CD4-positive, alpha-beta T cell (primary cell): ENCODE measurements around the gene KCNQ1. TPM values are rescaled to one million over a fixed set of nuclear protein-coding genes. Genes with fewer than 3 reads are reported as not detected.

Source experiments
- ATAC-seq: fragments of 200-7000 bp; cut with Tn5 transposase; one replicate; pipeline ENCODE4 v1.10.0; 2022; ENCODE audit warnings: mild to moderate bottlenecking; ENCODE audit not compliant: poor library complexity
- CTCF ChIA-PET: fragments of 350-600 bp; sonication (Branson Sonifier 250); formaldehyde crosslinking; loops from one replicate; lab custom pipeline; 2021; ENCODE audit warnings: antibody characterized with exemption, inconsistent platforms; lab: Charles Lee
- POLR2A ChIA-PET: fragments of 350-600 bp; sonication (Branson Sonifier 250); formaldehyde crosslinking; loops from one replicate; lab custom pipeline; 2021; ENCODE audit warnings: antibody characterized with exemption, inconsistent platforms; lab: Charles Lee
- DNase-seq, 14 experiments: peaks; one replicate each; pipeline ENCODE4 v3.0.0-alpha.2; 2013 to 2020; ENCODE audit warnings: mixed read lengths in 2 of 14
- H3K27ac ChIP-seq, 2 donors: one replicate each; pipeline versions ENCODE4 v1.5.1 to v1.7.0; 2013; ENCODE audit warnings: low read length in 2 of 2, low read depth in 1 of 2, mild to moderate bottlenecking in 1 of 2
- H3K27me3 ChIP-seq, 2 experiments: 1 replicate in 1 of 2; 2 replicates in 1 of 2; pipeline versions ENCODE4 v1.6.1 to v1.7.0; 2013; ENCODE audit warnings: low read length in 2 of 2, control low read depth in 1 of 2, mild to moderate bottlenecking in 1 of 2, moderate library complexity in 1 of 2; ENCODE audit not compliant: insufficient read depth in 2 of 2, control insufficient read depth in 1 of 2
- H3K36me3 ChIP-seq: one replicate; pipeline ENCODE4 v1.6.1; 2013; ENCODE audit warnings: low read length, control low read depth; ENCODE audit not compliant: insufficient read depth
- H3K4me1 ChIP-seq: one replicate; pipeline ENCODE4 v1.6.1; 2013; ENCODE audit warnings: low read length, control low read depth; ENCODE audit not compliant: insufficient read depth
- H3K4me3 ChIP-seq: one replicate; pipeline ENCODE4 v1.5.1; 2013; ENCODE audit warnings: mild to moderate bottlenecking, low read length, moderate library complexity
- H3K9me3 ChIP-seq, 2 experiments: 1 replicate in 1 of 2; 2 replicates in 1 of 2; pipeline versions ENCODE4 v1.6.1 to v1.7.0; 2013; ENCODE audit warnings: low read length in 2 of 2, mild to moderate bottlenecking in 2 of 2, control low read depth in 1 of 2, moderate library complexity in 1 of 2; ENCODE audit not compliant: control insufficient read depth in 1 of 2, insufficient read depth in 1 of 2
- H3K27ac Mint-ChIP-seq: one replicate; pipeline ENCODE4 v1.8.0; 2020; ENCODE audit warnings: mixed read lengths
- H3K27me3 Mint-ChIP-seq: one replicate; pipeline ENCODE4 v1.8.0; 2021; ENCODE audit warnings: mixed read lengths
- H3K36me3 Mint-ChIP-seq: one replicate; pipeline ENCODE4 v1.8.0; 2021; ENCODE audit warnings: low read depth, mixed read lengths
- H3K4me1 Mint-ChIP-seq: one replicate; pipeline ENCODE4 v1.8.0; 2021; ENCODE audit warnings: low read depth, mixed read lengths
- H3K4me3 Mint-ChIP-seq: one replicate; pipeline ENCODE4 v1.8.0; 2020; ENCODE audit warnings: mild to moderate bottlenecking, mixed read lengths
- H3K9me3 Mint-ChIP-seq: one replicate; pipeline ENCODE4 v1.8.0; 2020; ENCODE audit warnings: mixed read lengths
- intact Hi-C, 2 experiments: fragments of 100-400 bp; cut with DNase I in 1 of 2; cut with micrococcal nuclease in 1 of 2; formaldehyde crosslinking; loops; one replicate each; pipeline versions ENCODE4 v1.15.1 to v1.9.0; 2023 to 2025; cut with DNase I, micrococcal nuclease
- total RNA-seq, 174 experiments: library from RNA in 2 of 174; stranded (reverse) in 2 of 174; gene quantifications; one replicate each; pipeline ENCODE4 v1.2.3 and lab custom pipeline; 2021 to 2026
- TF ChIP-seq, protein P1 (sequence below): fragments of 200-600 bp; IDR thresholded peaks from one replicate; pipeline ENCODE4 v1.8.0; 2022; ENCODE audit warnings: antibody characterized with exemption, mild to moderate bottlenecking

KCNQ1 gene
- total RNA-seq, 2 experiments from 2014 or later: 31.3 to 33.1 TPM

DNA sequence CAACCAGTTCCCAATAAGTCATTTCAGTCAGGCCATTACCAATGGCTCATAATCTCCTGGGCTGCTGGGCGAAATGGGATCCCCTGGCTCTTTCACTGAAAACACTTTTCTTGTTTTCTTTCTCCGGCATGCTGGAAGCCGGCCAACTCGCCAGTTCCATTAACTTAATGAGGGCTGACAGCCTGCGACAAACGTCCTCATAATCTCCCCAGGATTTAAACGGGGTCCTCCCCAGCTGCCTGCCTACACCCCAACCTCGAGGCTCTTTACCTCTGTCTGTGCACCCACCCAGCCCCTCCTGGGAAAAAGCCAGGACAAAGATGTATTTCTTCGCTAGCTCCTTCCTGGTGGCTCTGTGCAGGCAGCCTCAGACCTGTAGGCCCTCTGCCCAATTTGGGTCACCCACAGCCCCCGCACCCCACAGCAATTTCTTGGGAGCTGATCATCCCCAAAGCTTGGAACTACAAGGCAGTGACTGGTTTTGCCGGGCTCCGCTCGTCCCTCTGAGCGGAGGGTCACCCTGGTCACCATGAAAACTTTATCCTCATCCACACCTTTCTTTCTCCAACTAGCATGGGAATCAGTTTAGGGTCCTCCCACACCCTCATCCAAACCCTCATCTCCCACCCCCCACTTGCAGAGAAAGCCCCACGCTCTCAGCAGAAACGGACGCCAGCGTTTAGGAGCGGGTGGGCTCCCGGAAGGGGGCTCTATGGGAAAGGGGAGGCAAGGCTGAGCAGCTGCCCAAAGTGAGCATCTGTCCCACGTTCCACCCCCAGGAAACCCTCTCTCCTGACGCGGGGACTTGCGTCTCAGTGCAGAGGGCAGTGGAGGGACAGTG lies 306.1 kb downstream of the KCNQ1 start:
- peaks cover 0 to 27% of the 10 kb centered on the region in 2 experiments for H3K9me3 ChIP-seq
- H3K36me3 ChIP-seq: no peaks in the 10 kb centered on the region
- POLR2A ChIA-PET: no interaction called here
- H3K4me1 ChIP-seq: no peaks in the 10 kb centered on the region
- intact Hi-C loops: no loop called here
- no peak overlapping the region for H3K4me3 ChIP-seq
- no peak overlapping the region for H3K27ac Mint-ChIP-seq
- peaks cover 3% of the 10 kb centered on the region for H3K9me3 Mint-ChIP-seq
- peaks cover 43% of the 10 kb centered on the region for H3K36me3 Mint-ChIP-seq
- TF ChIP-seq, protein P1, sequence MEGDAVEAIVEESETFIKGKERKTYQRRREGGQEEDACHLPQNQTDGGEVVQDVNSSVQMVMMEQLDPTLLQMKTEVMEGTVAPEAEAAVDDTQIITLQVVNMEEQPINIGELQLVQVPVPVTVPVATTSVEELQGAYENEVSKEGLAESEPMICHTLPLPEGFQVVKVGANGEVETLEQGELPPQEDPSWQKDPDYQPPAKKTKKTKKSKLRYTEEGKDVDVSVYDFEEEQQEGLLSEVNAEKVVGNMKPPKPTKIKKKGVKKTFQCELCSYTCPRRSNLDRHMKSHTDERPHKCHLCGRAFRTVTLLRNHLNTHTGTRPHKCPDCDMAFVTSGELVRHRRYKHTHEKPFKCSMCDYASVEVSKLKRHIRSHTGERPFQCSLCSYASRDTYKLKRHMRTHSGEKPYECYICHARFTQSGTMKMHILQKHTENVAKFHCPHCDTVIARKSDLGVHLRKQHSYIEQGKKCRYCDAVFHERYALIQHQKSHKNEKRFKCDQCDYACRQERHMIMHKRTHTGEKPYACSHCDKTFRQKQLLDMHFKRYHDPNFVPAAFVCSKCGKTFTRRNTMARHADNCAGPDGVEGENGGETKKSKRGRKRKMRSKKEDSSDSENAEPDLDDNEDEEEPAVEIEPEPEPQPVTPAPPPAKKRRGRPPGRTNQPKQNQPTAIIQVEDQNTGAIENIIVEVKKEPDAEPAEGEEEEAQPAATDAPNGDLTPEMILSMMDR: no peak
- H3K4me1 Mint-ChIP-seq: no peaks in the 10 kb centered on the region
- DNase-seq (peak in 1 of 14 experiments; percentile 0), ATAC-seq (no peak)
- no peak overlapping the region for H3K4me3 Mint-ChIP-seq
- H3K27me3 Mint-ChIP-seq: no peaks in the 10 kb centered on the region
- H3K27ac ChIP-seq: no peak overlapping the region
- no peaks in the 10 kb centered on the region for H3K27me3 ChIP-seq
- CTCF ChIA-PET: no interaction called here

DNA sequence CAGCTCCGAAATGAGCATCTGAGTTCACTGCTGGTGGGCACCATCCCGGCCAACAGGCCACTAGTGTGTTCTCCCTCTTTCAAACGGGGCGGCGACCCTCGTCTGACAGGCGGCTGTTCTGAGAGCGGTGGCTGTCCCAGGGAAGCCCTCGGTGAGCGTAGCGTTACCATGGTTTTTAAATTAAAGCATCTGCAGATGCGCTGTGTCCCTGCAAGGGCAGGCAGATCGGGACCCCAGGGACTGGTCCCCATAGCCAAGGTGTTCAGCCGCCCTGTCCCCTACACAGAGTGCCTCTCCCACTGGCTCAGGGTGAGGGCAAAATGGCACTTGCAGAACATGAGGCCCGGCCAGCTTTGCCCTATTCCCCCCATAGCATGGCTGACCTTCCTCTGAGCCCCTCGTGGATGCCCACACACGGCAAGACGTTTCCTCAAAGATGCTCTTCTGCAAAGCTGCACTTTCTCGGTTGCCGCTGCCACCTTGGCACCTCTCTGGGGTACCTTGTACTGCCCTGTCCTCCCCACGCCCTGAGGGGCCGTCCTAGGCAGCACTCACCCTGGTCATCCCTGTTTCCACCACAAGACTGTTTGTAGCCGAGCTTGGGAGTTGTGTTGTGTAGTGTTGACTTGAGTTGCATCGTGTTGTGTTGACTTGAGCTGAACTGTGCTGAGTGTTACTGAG lies 306.9 kb downstream of the KCNQ1 start:
- H3K27me3 Mint-ChIP-seq: no peaks in the 10 kb centered on the region
- ChIA-PET POLR2A (no interaction called here), CTCF (no interaction called here)
- TF ChIP-seq, protein P1: no peak
- no peaks in the 10 kb centered on the region for H3K4me1 Mint-ChIP-seq
- H3K4me1 ChIP-seq: no peaks in the 10 kb centered on the region
- peaks cover 3% of the 10 kb centered on the region for H3K9me3 Mint-ChIP-seq
- DNase-seq: no peak
- H3K4me3 Mint-ChIP-seq: no peak overlapping the region
- no peaks in the 10 kb centered on the region for H3K27me3 ChIP-seq
- no peak overlapping the region for H3K27ac ChIP-seq
- intact Hi-C loops: no loop called here
- H3K36me3 ChIP-seq: no peaks in the 10 kb centered on the region
- no peak overlapping the region for H3K4me3 ChIP-seq
- ATAC-seq: no peak
- H3K36me3 Mint-ChIP-seq: peaks cover 43% of the 10 kb centered on the region
- H3K9me3 ChIP-seq: peaks cover 0 to 34% of the 10 kb centered on the region in 2 experiments
- no peak overlapping the region for H3K27ac Mint-ChIP-seq

DNA sequence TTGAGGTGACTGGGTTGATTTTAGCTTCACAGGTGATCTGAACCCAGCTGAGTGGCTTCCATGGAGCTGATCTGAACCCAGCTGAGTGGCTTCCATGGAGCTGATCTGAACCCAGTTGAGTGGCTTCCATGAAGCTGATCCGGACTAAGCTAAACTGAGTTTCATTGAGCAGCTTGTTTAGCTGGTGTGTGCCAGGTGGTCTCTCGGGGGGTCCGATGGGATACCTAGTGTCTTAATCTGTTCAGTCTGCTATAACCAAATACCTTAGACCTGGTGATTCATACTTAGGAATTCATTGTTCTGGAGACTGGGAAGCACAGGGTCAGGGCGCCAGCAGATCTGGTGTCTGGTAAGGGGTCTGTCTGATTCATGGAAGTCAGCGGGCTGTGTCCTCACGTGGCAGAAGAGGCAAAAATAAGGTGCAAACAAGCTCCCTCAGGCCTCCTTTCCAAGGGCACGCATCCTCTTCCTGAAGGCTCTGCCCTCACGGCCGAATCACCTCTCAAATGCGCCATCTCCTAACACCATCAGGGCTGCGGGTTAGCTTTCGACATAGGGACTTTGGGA lies 307.5 kb downstream of the KCNQ1 start:
- H3K36me3 ChIP-seq: no peaks in the 10 kb centered on the region
- Mint-ChIP-seq H3K9me3 (peaks cover 3% of the 10 kb centered on the region), H3K4me3 (no peak overlapping the region), H3K36me3 (peaks cover 43% of the 10 kb centered on the region), H3K27me3 (no peaks in the 10 kb centered on the region), H3K27ac (no peak overlapping the region), H3K4me1 (no peaks in the 10 kb centered on the region)
- no peaks in the 10 kb centered on the region for H3K4me1 ChIP-seq
- peaks cover 0 to 34% of the 10 kb centered on the region in 2 experiments for H3K9me3 ChIP-seq
- no peak overlapping the region for H3K4me3 ChIP-seq
- TF ChIP-seq, protein P1: no peak
- no peaks in the 10 kb centered on the region for H3K27me3 ChIP-seq
- no peak overlapping the region for H3K27ac ChIP-seq
- ATAC-seq (no peak), DNase-seq (peak in 1 of 14 experiments; percentile 1)
- POLR2A ChIA-PET: no interaction called here
- intact Hi-C loops: no loop called here
- CTCF ChIA-PET: no interaction called here
